ENCODE results near the gene PNPO.
A peak's percentile ranks its signal among the peaks of the same experiment; 100 is the strongest.

PNPO gene

DNA sequence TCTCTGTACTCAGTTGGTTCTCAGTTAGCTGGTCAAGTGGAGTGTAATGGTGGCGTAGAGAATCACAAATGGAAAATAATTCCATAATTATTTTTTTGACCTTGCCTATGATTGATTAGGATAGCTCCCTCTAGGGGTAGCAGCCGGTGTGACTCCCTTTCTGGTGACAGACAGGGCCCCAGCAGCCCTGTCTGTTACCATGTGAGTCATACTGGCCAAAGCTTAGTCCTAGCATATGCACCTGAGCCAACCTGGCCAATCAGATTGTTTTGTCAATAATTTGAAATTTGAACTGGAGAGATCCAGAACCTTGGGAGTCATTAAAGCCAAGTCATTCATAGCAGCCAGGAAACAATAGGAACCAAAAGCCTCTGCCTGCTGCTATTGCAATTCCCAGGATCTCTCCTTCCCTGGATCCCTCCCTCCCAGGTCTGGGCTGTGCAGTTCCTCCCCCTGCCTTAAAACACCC lies 5.6 kb downstream of the PNPO start:
- TF ChIP-seq, protein P1, sequence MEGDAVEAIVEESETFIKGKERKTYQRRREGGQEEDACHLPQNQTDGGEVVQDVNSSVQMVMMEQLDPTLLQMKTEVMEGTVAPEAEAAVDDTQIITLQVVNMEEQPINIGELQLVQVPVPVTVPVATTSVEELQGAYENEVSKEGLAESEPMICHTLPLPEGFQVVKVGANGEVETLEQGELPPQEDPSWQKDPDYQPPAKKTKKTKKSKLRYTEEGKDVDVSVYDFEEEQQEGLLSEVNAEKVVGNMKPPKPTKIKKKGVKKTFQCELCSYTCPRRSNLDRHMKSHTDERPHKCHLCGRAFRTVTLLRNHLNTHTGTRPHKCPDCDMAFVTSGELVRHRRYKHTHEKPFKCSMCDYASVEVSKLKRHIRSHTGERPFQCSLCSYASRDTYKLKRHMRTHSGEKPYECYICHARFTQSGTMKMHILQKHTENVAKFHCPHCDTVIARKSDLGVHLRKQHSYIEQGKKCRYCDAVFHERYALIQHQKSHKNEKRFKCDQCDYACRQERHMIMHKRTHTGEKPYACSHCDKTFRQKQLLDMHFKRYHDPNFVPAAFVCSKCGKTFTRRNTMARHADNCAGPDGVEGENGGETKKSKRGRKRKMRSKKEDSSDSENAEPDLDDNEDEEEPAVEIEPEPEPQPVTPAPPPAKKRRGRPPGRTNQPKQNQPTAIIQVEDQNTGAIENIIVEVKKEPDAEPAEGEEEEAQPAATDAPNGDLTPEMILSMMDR (IDR thresholded peaks at IDR 0.05; ENCODE audit: low read depth, low read length, missing control alignments), result peak; percentile 87
- in situ Hi-C loops (cut with HindIII; ENCODE audit: low sequenced_read_pairs), result no loop called here
- peak; percentile 52 for DNase-seq (ENCODE audit: low read depth)
- no peak overlapping the region for H3K4me3 ChIP-seq (ENCODE audit: low read depth, low read length)

DNA sequence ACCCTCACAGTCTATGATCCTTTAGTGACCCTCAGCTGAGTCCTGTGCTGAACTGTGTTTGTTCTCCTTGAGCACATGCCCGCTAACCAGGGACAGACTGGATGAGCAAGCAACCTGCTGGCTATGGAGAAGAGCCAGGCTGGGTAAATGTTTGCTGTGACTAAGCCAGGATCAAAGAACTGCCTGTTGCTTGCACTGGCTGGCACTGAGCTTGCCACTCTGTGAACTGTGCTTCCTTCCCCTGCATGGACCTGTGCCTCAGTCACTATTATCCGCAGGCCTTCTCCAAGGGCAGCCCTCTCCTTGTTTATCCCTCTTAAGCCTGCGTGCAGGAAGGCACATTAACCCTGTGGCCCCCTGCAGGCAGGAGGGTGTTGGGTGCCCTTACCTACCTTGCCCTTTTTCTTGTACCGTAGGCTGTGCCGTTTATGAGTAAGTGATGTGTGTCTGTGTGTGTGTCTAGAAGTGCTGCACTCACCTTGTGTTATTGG lies 7.4 kb downstream of the PNPO start:
- H3K4me3 ChIP-seq (ENCODE audit: low read depth, low read length), result no peak overlapping the region
- TF ChIP-seq, protein P1 (IDR thresholded peaks at IDR 0.05; ENCODE audit: low read depth, low read length, missing control alignments), result no peak
- DNase-seq (ENCODE audit: low read depth), result no peak
- in situ Hi-C loops (cut with HindIII; ENCODE audit: low sequenced_read_pairs), result no loop called here

DNA sequence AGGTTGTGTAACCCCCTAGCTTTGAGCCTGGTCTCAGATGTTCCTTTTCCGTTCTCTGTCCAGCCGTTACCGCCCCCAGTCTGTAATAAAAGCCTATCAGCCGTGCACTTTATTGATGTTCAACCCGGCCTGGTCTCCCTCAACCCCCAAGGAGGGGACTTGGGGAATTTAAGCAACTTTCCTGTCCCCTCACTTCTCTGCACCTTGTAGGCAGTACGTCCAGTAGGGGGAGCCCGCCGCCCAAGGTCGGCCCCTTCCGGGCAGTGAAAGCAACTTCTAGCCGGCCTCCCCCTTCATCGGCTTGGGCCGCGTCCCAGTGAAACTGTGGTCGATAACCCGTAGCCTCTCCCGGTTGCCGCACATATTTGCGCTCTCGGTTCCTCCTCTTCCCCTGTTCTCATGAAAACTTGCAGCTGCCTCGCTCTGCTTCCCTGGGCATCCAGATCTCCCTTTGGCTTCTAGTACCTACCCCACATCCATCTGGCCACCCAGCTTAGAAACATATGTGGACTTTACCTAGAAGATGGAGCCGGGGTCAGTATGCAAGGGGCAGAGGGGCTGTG lies 7.9 kb downstream of the PNPO start:
- peak; percentile 70 for DNase-seq (ENCODE audit: low read depth)
- TF ChIP-seq, protein P1 (IDR thresholded peaks at IDR 0.05; ENCODE audit: low read depth, low read length, missing control alignments), result peak; percentile 95
- in situ Hi-C loops (cut with HindIII; ENCODE audit: low sequenced_read_pairs), result no loop called here
- H3K4me3 ChIP-seq (ENCODE audit: low read depth, low read length), result peak overlapping the region; percentile 18

DNA sequence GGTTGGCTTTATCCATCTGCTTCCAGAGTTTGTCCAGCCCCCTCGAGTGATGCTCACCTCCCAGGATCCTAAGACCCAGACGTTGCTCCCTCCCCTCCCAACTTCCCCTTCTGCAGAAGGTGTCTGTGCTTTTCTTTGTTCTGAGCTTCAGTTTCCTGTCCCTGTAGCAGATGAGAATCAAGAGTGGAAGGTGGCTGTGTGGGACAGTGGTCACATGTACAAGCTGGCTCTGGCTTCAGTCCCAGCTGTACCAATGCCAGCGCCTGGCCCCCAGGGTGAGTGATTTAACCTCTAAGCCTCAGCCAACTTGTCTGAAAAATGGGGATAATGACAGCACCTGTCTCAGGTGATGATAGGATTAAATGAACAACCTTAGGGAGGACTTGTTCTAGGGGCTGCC lies 8.6 kb downstream of the PNPO start:
- TF ChIP-seq, protein P1 (IDR thresholded peaks at IDR 0.05; ENCODE audit: low read depth, low read length, missing control alignments), result no peak
- no peak overlapping the region for H3K4me3 ChIP-seq (ENCODE audit: low read depth, low read length)
- in situ Hi-C loops (cut with HindIII; ENCODE audit: low sequenced_read_pairs), result loop anchor here (5.0 kb wide), 1 partner anchor 47 kb away; no protein-coding TSS in a partner anchor
- no peak for DNase-seq (ENCODE audit: low read depth)

DNA sequence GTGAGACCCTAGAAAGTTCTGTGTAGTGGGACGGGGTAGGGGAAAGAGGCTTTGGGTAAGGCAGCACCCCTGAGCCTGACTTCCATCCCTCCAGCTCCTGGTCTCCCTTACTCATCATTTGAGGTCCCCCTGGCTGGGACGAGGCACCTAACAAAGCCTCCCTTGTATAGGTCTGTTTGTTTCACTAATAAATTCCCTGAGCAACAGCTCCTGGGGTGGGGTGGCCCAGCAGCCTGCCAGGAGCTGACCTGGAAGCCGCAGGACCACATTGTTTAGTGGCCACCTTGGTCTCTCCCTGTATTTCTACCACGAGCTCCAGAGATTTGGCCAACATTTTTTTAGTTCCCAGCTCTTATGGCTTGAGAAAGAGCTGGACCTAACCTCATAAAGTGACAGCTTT lies 9.1 kb downstream of the PNPO start:
- TF ChIP-seq, protein P1 (IDR thresholded peaks at IDR 0.05; ENCODE audit: low read depth, low read length, missing control alignments), result no peak
- H3K4me3 ChIP-seq (ENCODE audit: low read depth, low read length), result no peak overlapping the region
- in situ Hi-C loops (cut with HindIII; ENCODE audit: low sequenced_read_pairs), result loop anchor here (5.0 kb wide), 1 partner anchor 47 kb away; no protein-coding TSS in a partner anchor
- DNase-seq (ENCODE audit: low read depth), result no peak

DNA sequence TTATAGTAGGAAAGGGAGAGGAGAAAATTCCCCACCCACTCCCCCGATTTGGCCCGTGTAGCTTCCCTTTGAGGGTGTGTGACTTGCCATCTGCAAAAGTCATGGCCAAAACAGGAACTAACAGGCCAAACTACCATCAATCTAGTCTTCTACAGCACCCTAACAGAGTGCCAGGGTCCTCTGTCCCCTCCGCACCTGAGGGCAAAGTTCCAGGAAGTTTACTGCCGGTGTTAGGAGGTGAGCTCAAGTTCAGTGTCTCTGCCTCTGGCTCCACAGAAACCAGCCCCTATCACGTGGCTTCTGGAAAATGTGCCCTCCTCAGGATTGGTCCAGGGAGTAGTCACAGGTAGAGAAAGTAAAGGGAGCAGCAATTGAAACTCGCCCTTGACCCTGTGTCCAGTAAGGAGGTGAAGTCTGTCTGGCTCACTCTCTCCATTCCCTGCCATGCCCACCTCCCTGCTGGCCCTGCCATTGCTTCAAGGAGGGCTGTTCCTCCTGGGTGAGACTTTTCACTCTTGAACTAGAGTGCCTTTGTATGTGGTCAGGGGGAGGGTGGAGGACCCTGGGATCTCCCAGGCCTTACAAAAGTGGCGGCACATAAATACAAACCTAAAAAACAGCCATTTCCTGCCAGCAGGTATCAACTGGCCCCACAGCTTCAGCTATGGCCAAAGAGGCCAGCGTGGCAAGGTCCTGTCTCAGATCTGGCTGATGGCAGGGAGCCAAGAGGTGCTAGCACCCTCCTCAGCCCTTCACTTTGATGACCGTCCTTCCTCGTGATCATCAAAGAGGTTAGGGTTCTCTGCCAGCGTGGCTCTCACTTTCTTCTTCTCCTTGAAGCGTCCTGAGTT lies 11.0 kb downstream of the PNPO start:
- in situ Hi-C loops (cut with HindIII; ENCODE audit: low sequenced_read_pairs), result loop anchor here (5.0 kb wide), 1 partner anchor 45 kb away; no protein-coding TSS in a partner anchor
- no peak overlapping the region for H3K4me3 ChIP-seq (ENCODE audit: low read depth, low read length)
- DNase-seq (ENCODE audit: low read depth), result no peak
- TF ChIP-seq, protein P1 (IDR thresholded peaks at IDR 0.05; ENCODE audit: low read depth, low read length, missing control alignments), result no peak

All from astrocyte of the cerebellum (primary cell).